Gastrocnemius medialis (tissue), 4 donors: ENCODE data around the gene PADI6. TPM values are rescaled to one million over a fixed set of nuclear protein-coding genes. Genes with fewer than 3 reads are reported as not detected.

ENCODE experiments used
- ATAC-seq, 2 donors: fragments of 150-250 bp; one replicate each; pipeline ENCODE4 v1.9.1; 2016
- DNase-seq, 2 donors: peaks; one replicate each; pipeline ENCODE4 v3.0.0-alpha.2; 2019
- H3K27ac ChIP-seq, 4 donors: fragments of 200-600 bp; sonication (generic); 1 replicate in 1 of 4; 2 replicates in 3 of 4; pipeline ENCODE4 v1.5.1; 2016 to 2018; ENCODE audit warnings: mild to moderate bottlenecking in 2 of 4, moderate library complexity in 1 of 4
- H3K27me3 ChIP-seq, 3 donors: fragments of 200-600 bp; sonication (generic) in 2 of 3; 1 replicate in 1 of 3; 2 replicates in 2 of 3; pipeline versions ENCODE4 v1.5.1 to v1.6.0; 2016 to 2019; ENCODE audit warnings: mild to moderate bottlenecking in 1 of 3, moderate library complexity in 1 of 3
- H3K36me3 ChIP-seq, 2 donors: fragments of 200-600 bp; sonication (generic) in 1 of 2; one replicate each; pipeline ENCODE4 v1.5.1; 2017 to 2018
- H3K4me1 ChIP-seq, 2 donors: fragments of 200-600 bp; sonication (generic) in 1 of 2; one replicate each; pipeline ENCODE4 v1.5.1; 2016 to 2017; ENCODE audit warnings: mild to moderate bottlenecking in 2 of 2
- H3K4me3 ChIP-seq, 4 donors: fragments of 200-600 bp; sonication (generic) in 3 of 4; 1 replicate in 1 of 4; 2 replicates in 3 of 4; pipeline ENCODE4 v1.5.1; 2016 to 2019; ENCODE audit warnings: mild to moderate bottlenecking in 2 of 4
- H3K9me3 ChIP-seq, 3 donors: fragments of 200-600 bp; sonication (generic) in 2 of 3; 1 replicate in 1 of 3; 2 replicates in 2 of 3; pipeline ENCODE4 v1.5.1; 2016 to 2019
- POLR2A ChIP-seq, 2 donors: fragments of 450-650 bp; IDR thresholded peaks; one replicate each; pipeline ENCODE4 v1.6.1; 2017; ENCODE audit warnings: antibody characterized with exemption in 2 of 2, mild to moderate bottlenecking in 2 of 2, moderate library complexity in 2 of 2
- in situ Hi-C, 4 donors: fragments of 200-750 bp; cut with MboI; loops; one replicate each; pipeline versions ENCODE4 v1.15.0 to v1.8.0; 2017; ENCODE audit warnings: low sequenced_read_pairs in 4 of 4
- intact Hi-C: fragments of 100-400 bp; cut with DNase I; formaldehyde crosslinking; loops from one replicate; pipeline ENCODE4 v1.15.1; 2023; ENCODE audit warnings: low total_unique reads
- total RNA-seq, 4 donors: library from RNA; depleted of rRNA; stranded (reverse); fragments of >200 nt; gene quantifications; one replicate each; pipeline versions ENCODE4 v1.1.0 to v1.2.3, GENCODE V29; 2016
- TF ChIP-seq, protein P1 (sequence below), 5 experiments: fragments of 450-650 bp in 3 of 5; fragments of 200-600 bp in 2 of 5; sonication (generic) in 2 of 5; IDR thresholded peaks in 4 of 5; conservative IDR thresholded peaks in 1 of 5; 1 replicate in 4 of 5; 2 replicates in 1 of 5; pipeline ENCODE4 v1.5.1; 2016 to 2019; ENCODE audit warnings: antibody characterized with exemption in 5 of 5, mild to moderate bottlenecking in 3 of 5, moderate library complexity in 3 of 5

The PADI6 gene
- total RNA-seq, 4 donors from 2014 or later = not detected

- Histone ChIP-seq H3K27me3 (peaks cover 0 to 9% (median 4%) of the 10 kb centered on the region in 3 donors), H3K36me3 (no peaks in the 10 kb centered on the region), H3K9me3 (no peaks in the 10 kb centered on the region), H3K4me1 (no peaks in the 10 kb centered on the region), H3K27ac (no peak overlapping the region), H3K4me3 (no peak overlapping the region)
- in situ Hi-C loops (loop anchor here in 3 of 4 donors (10.0 kb wide), 1 partner anchor 211 kb away; no protein-coding TSS in a partner anchor), intact Hi-C loops (loop anchor here (2.0 to 5.0 kb wide), 2 partner anchors 211 to 274 kb away; no protein-coding TSS in a partner anchor)
- DNase-seq = no peak
- TF ChIP-seq, protein P1, sequence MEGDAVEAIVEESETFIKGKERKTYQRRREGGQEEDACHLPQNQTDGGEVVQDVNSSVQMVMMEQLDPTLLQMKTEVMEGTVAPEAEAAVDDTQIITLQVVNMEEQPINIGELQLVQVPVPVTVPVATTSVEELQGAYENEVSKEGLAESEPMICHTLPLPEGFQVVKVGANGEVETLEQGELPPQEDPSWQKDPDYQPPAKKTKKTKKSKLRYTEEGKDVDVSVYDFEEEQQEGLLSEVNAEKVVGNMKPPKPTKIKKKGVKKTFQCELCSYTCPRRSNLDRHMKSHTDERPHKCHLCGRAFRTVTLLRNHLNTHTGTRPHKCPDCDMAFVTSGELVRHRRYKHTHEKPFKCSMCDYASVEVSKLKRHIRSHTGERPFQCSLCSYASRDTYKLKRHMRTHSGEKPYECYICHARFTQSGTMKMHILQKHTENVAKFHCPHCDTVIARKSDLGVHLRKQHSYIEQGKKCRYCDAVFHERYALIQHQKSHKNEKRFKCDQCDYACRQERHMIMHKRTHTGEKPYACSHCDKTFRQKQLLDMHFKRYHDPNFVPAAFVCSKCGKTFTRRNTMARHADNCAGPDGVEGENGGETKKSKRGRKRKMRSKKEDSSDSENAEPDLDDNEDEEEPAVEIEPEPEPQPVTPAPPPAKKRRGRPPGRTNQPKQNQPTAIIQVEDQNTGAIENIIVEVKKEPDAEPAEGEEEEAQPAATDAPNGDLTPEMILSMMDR (IDR thresholded peaks at IDR 0.05 in 4 of 5, conservative IDR thresholded peaks at IDR 0.05 in 1 of 5) = peak; percentile 32 to 76 (median 57)
- TF ChIP-seq POLR2A (IDR thresholded peaks at IDR 0.05) = no peak
- no peak for ATAC-seq
Observed at GRCh38 chr1:17335821-17336710, 35.9 kb upstream of the PADI6 start.

GRCh38 chr1:17338706-17339493 is 33.1 kb upstream of the PADI6 start:
- DNase-seq = no peak
- H3K4me1 ChIP-seq = no peaks in the 10 kb centered on the region
- no peaks in the 10 kb centered on the region for H3K9me3 ChIP-seq
- H3K27me3 ChIP-seq = no peaks in the 10 kb centered on the region
- no peak for ATAC-seq
- in situ Hi-C loops (loop anchor here in 3 of 4 donors (10.0 kb wide), 1 partner anchor 214 kb away; no protein-coding TSS in a partner anchor), intact Hi-C loops (loop anchor here (5.0 kb wide), 1 partner anchor 277 kb away; no protein-coding TSS in a partner anchor)
- no peak for TF ChIP-seq POLR2A (IDR thresholded peaks at IDR 0.05)
- TF ChIP-seq, protein P1 (IDR thresholded peaks at IDR 0.05 in 4 of 5, conservative IDR thresholded peaks at IDR 0.05 in 1 of 5) = no peak
- H3K27ac ChIP-seq = no peak overlapping the region
- H3K4me3 ChIP-seq = no peak overlapping the region
- no peaks in the 10 kb centered on the region for H3K36me3 ChIP-seq

DNA sequence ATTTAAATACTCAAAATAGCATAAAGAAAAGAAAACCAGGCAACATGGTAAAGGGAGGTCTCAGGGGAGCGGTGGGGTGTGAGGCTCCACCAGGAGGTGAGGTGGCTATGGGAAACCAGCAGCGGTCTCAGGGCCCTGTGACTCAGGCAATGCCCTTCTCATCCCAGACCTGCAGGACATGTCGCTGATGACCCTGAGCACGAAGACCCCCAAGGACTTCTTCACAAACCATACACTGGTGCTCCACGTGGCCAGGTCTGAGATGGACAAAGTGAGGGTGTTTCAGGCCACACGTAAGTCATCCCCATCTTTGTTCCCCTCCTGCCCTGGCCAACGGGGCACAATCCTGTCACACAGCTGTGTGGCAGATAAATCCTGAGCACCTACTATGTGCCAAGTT is 32.5 kb upstream of the PADI6 start:
- ATAC-seq (no peak), DNase-seq (no peak)
- H3K9me3 ChIP-seq = no peaks in the 10 kb centered on the region
- no peaks in the 10 kb centered on the region for H3K27me3 ChIP-seq
- in situ Hi-C loops = loop anchor here in 3 of 4 donors (10.0 kb wide), 1 partner anchor 215 kb away; no protein-coding TSS in a partner anchor
- intact Hi-C loops = loop anchor here (5.0 kb wide), 1 partner anchor 277 kb away; no protein-coding TSS in a partner anchor
- TF ChIP-seq, protein P1 (IDR thresholded peaks at IDR 0.05 in 4 of 5, conservative IDR thresholded peaks at IDR 0.05 in 1 of 5) = no peak
- TF ChIP-seq POLR2A (IDR thresholded peaks at IDR 0.05) = no peak
- no peak overlapping the region for H3K27ac ChIP-seq
- no peaks in the 10 kb centered on the region for H3K4me1 ChIP-seq
- no peaks in the 10 kb centered on the region for H3K36me3 ChIP-seq
- no peak overlapping the region for H3K4me3 ChIP-seq

DNA sequence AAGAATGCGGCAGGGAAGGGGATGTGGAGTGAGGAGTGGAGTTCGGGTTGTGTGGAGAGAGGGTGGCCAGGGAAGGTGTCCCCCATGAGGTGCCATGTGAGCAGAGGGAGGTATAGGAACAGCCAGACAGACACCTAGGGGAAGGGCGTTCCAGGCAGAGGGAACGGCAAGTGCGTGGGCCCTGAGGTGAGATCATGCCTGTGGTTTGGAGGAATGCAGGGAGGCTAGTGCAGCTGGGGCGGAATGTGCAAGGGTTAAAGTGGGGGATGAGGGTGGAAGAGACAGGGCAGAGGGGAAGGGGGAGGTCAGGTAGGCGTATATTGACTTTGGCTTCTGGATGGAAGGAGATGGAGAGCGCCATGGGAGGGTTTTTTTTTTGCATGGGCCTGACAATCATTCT is 31.6 kb upstream of the PADI6 start:
- Histone ChIP-seq H3K36me3 (no peaks in the 10 kb centered on the region), H3K27ac (no peak overlapping the region), H3K9me3 (no peaks in the 10 kb centered on the region), H3K27me3 (no peaks in the 10 kb centered on the region), H3K4me3 (no peak overlapping the region), H3K4me1 (no peaks in the 10 kb centered on the region)
- ATAC-seq = no peak
- intact Hi-C loops = no loop called here
- no peak for DNase-seq
- in situ Hi-C loops = no loop called here
- TF ChIP-seq, protein P1 (IDR thresholded peaks at IDR 0.05 in 4 of 5, conservative IDR thresholded peaks at IDR 0.05 in 1 of 5) = no peak
- TF ChIP-seq POLR2A (IDR thresholded peaks at IDR 0.05) = no peak
